HL-60 (cell line): ENCODE data around the gene IDH3G.

ENCODE experiments used
- GABPA ChIP-seq: IDR thresholded peaks from 2 replicates; pipeline ENCODE4 v1.6.1; 2012; ENCODE audit warnings: low read depth
- POLR2AphosphoS5 ChIP-seq: IDR thresholded peaks from 2 replicates; pipeline ENCODE4 v1.6.1; 2012; ENCODE audit warnings: low read depth
- TF ChIP-seq, protein P1 (sequence below): IDR thresholded peaks from one replicate; pipeline ENCODE4 v1.5.1; 2011; ENCODE audit warnings: low read length, control low read depth, inconsistent platforms; ENCODE audit not compliant: insufficient read depth

DNA sequence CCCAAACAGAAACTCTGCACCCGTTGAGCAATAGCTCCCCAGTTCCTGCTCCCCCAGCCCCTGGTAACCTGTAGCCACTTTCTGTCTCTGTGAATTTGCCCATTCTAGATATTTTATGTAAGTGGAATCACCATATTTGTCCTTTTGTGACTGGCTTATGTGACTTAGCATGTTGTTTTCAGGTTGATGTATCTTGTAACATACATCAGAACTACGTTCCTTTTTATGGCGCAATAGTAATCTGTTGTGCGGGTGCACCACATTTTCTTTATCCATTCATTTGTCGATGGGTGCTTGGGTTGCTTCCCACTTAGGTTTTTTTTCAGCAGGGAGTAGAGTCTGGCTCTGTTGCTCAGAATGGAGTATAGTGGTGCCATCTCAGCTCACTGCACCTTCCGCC lies 42.7 kb upstream of the IDH3G start:
- TF ChIP-seq, protein P1, sequence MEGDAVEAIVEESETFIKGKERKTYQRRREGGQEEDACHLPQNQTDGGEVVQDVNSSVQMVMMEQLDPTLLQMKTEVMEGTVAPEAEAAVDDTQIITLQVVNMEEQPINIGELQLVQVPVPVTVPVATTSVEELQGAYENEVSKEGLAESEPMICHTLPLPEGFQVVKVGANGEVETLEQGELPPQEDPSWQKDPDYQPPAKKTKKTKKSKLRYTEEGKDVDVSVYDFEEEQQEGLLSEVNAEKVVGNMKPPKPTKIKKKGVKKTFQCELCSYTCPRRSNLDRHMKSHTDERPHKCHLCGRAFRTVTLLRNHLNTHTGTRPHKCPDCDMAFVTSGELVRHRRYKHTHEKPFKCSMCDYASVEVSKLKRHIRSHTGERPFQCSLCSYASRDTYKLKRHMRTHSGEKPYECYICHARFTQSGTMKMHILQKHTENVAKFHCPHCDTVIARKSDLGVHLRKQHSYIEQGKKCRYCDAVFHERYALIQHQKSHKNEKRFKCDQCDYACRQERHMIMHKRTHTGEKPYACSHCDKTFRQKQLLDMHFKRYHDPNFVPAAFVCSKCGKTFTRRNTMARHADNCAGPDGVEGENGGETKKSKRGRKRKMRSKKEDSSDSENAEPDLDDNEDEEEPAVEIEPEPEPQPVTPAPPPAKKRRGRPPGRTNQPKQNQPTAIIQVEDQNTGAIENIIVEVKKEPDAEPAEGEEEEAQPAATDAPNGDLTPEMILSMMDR = no peak
- TF ChIP-seq POLR2AphosphoS5 (no peak), GABPA (no peak)
